Activated CD4-positive, CD25-positive, alpha-beta regulatory T cell treated with anti-CD3 and anti-CD28 coated beads, Interleukin-2, amount 50 U/mL, for 24 hours (primary cell): ENCODE measurements around the gene PHACTR4.
"Not testable (repeated sequence)": the region's sequence is repeated elsewhere in the genome, so short reads cannot be mapped to it uniquely, and the experiment has no call there.

Source experiments
- ATAC-seq, 2 donors: fragments of 150-1000 bp; cut with Tn5 transposase; one replicate each; pipeline ENCODE4 v1.10.0; 2021; ENCODE audit warnings: mild to moderate bottlenecking in 1 of 2, moderate library complexity in 1 of 2

PHACTR4 gene

GRCh38 chr1:28526886-28527285 is 157.3 kb downstream of the PHACTR4 start:
- ATAC-seq, result no peak

GRCh38 chr1:28530456-28530855 is 160.9 kb downstream of the PHACTR4 start:
- no peak for ATAC-seq

- no peak for ATAC-seq
Measured at GRCh38 chr1:28534671-28535070, 165.1 kb downstream of the PHACTR4 start.

GRCh38 chr1:28535180-28535579 is 165.6 kb downstream of the PHACTR4 start:
- no peak for ATAC-seq

- no peak for ATAC-seq
Measured at GRCh38 chr1:28537457-28538199, 168.1 kb downstream of the PHACTR4 start.

- ATAC-seq, result no peak
Measured at GRCh38 chr1:28538286-28538685, 168.7 kb downstream of the PHACTR4 start.

- no peak for ATAC-seq
Measured at GRCh38 chr1:28540651-28541050, 171.1 kb downstream of the PHACTR4 start.

- ATAC-seq, result not testable (repeated sequence)
Measured at GRCh38 chr1:28541414-28542015, 172.0 kb downstream of the PHACTR4 start.

- no peak for ATAC-seq
Measured at GRCh38 chr1:28545246-28545628, 175.7 kb downstream of the PHACTR4 start.

GRCh38 chr1:28548318-28548717 is 178.8 kb downstream of the PHACTR4 start:
- ATAC-seq, result no peak
